HG03139 (cell line): ENCODE results near the gene SEPTIN11.
"Not testable (repeated sequence)": the region's sequence is repeated elsewhere in the genome, so short reads cannot be mapped to it uniquely, and the experiment has no call there.

ENCODE experiments used
- ATAC-seq: cut with Tn5 transposase; IDR thresholded peaks from one replicate; pipeline ENCODE4 v1.9.1; 2021; ENCODE audit not compliant: unreplicated experiment

Gene SEPTIN11

DNA sequence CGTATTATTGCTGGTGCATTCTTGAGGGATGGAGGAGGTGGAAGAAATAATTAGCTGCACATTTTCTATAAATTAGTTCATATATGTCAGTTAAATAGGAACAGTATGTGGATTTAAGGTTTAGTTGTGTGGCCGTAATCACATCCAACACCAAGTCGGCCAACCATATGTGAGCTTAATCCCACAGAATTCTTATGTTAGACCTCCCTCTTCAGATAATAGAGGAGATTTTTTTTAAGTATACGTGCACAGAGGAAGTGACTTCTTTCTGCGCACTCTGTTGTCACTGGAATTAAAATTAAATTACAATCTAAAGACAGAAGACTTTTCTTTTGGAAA, 2.1 kb downstream of the SEPTIN11 start:
- ATAC-seq = no peak

- no peak for ATAC-seq
Measured at GRCh38 chr4:76952071-76952470, 2.5 kb downstream of the SEPTIN11 start.

DNA sequence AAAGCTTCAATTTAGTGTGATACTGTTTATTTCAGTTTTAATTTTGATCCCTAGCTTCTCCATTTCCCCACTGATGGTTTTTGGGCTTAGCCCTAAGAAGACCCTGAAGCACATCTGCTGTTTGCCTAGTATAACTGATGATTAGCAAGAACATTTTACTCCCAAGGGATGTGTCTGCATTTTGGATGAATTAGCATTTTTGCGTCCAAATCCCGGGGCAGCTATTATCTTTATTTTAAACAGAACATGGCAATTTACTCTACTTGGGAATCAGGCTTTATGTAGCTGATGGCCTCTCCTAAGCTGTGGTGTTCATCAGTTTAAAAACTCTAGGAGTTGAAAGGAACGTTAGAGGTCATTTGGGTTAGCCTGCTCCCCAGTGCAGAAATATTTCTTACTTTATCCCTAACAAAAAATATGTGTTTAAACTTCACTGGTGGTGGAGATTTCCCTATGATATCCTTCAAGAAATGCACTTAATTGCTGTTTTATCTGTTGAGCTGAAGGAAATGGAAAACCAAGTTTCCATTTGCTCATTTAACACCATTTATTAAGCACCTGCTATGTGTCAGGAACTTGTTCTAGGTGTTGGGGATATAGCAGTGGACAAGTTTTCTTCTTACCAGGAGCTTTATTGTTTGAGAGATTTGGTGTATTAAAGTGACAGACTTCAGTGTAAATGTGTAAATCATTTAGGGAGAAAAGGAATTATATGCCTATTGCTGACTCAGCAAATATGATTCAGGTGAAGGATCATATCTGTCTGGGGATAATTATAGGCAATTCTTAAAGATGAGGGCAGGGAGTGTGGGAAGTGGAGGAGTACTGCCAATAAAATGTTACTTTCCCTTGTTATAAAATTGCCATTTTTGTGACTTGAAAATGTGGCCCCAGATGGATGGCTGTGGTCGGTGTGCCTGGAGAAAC, 3.4 kb downstream of the SEPTIN11 start:
- no peak for ATAC-seq

DNA sequence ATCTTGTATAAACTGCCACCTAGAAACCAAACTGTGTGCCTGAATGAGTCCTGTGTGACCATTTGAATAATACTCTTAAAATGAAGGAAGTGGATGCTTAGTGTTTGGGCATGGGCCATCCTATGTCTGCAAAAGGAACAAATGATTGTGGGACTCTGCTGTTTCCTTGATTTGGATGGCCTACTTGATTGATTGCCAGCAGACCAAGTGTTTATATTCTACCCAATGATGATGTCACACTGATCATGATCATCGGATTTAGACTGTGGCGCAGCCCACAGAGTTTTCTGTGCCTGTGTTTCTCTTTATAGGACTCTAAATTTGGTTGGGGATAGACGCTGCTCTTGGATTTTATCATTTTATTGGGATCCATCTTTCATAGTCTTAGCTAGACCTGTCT, 4.4 kb downstream of the SEPTIN11 start:
- no peak for ATAC-seq

DNA sequence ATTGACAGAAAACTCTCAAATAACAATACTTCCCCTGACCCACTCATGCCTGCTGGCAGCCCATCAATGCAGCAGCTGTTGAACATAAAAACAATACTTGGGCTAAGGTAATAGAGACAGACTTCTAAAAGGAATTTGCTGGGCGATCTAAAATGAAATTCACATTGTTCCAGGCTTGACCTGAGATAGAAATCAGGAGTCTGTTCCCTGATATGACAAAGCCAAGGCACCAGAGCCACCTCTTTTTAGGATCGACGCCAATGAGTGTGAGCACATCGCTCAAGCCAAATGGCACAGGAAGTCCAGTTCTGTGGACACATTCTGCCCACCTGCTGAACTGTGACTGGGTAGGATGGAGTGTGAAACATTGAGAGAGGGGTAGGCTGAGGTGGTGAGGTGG, 4.9 kb downstream of the SEPTIN11 start:
- ATAC-seq = no peak

- ATAC-seq = no peak
Measured at GRCh38 chr4:76955182-76955581, 5.6 kb downstream of the SEPTIN11 start.

- ATAC-seq = no peak
Measured at GRCh38 chr4:76957004-76957738, 7.6 kb downstream of the SEPTIN11 start.

GRCh38 chr4:76958891-76959290, 9.3 kb downstream of the SEPTIN11 start:
- no peak for ATAC-seq

- peak; percentile 68 for ATAC-seq
Measured at GRCh38 chr4:76960014-76960413, 10.5 kb downstream of the SEPTIN11 start.

GRCh38 chr4:76962406-76963130, 13.0 kb downstream of the SEPTIN11 start:
- no peak for ATAC-seq

- no peak for ATAC-seq
Measured at GRCh38 chr4:76963131-76963750, 13.7 kb downstream of the SEPTIN11 start.

GRCh38 chr4:76963927-76964326, 14.4 kb downstream of the SEPTIN11 start:
- ATAC-seq = not testable (repeated sequence)

GRCh38 chr4:76964769-76965168, 15.2 kb downstream of the SEPTIN11 start:
- ATAC-seq = no peak

GRCh38 chr4:76965866-76966579, 16.5 kb downstream of the SEPTIN11 start:
- no peak for ATAC-seq

DNA sequence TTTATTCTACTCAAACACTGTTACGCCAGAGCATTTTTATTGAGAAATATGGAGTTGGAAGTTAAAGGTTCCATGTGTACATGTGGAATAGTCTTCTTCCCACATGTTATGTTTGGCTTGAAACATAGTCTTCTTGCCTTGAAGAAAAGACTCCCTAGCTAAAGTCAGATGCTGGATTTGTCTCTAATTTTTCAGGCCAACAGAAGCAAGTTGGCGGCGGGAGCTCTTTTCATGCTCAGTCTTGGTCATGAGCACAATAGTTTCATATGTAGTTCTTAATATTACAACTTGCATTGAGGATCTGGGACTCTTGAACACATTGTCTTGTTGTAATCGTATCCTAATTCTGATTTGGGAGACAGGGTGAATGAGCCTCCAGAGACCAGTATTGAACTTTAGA, 19.4 kb downstream of the SEPTIN11 start:
- ATAC-seq = no peak

GRCh38 chr4:76969495-76969894, 19.9 kb downstream of the SEPTIN11 start:
- no peak for ATAC-seq

GRCh38 chr4:76969941-76970529, 20.5 kb downstream of the SEPTIN11 start:
- no peak for ATAC-seq

DNA sequence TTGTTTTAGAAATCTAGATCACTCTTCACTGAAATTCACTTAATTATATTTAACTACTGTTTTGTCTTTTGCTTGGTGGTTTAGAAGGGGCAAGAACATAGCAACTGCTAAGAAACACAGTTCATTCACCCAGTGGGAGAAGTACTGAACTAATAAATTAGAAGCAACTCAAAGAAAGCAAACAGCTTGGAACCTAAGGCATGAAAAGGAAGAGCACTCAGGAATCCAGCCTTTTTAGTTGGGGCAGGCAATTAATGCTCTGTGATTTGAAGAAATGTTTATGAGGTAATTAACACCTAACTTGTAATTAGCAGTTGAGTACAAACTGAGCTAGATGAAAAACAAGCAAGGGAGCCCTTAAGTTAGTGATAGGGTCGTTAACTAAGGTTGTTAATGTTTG, 22.8 kb downstream of the SEPTIN11 start:
- no peak for ATAC-seq

DNA sequence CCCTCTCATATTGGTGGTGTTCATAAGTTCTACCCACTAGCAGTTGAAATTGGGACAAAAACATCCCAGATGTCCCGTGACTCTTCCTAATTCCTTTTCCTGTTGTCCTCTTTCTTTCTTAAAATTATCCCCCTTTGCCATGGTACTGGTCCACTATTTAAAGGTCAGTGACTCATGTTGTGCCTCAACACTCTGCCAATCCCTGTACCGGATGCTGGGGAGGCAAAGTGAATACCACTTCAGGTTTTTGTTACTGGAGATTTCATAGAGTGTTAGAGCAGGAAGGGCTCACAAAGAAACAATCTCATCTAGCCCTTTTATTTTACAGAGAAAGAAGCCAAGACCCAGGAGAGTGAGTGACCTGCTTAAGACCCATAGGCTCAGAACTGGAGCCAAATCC, 24.6 kb downstream of the SEPTIN11 start:
- no peak for ATAC-seq

GRCh38 chr4:76977113-76977512, 27.6 kb downstream of the SEPTIN11 start:
- no peak for ATAC-seq
